ENCODE results near the gene TYMP. TPM values are rescaled to one million over a fixed set of nuclear protein-coding genes. Genes with fewer than 3 reads are reported as not detected.

The TYMP gene
- total and polyA plus RNA-seq, 10 of the 15 experiments (the other 5 are each of a cell fraction or from before 2014, with no cell fraction given) = 0.42 to 57.8 (median 24.6) TPM

DNA sequence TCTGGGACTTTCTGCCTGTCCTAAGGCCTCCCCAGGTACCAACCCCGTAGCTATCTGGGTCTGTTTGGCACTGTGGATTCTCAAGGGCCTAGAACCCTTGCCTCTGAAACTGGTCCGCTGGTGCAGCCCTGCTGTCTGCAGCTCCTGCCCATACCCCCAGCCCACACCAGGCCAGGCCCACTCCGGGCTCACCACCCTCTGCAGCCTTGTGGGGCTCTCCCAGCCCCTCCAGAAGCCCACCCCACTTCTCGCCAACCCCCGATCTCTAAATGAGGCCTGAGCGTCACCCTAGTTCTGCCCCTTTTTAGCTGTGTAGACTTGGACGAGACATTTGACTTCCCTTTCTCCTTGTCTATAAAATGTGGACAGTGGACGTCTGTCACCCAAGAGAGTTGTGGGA is 20.6 kb upstream of the TYMP start:
- no peak overlapping the region for H3K4me2 ChIP-seq (ENCODE audit: control insufficient read depth, insufficient read depth)
- H3K9me3 ChIP-seq (replicated peaks; ENCODE audit: control insufficient read depth, insufficient read depth, low read length) = no peaks in the 10 kb centered on the region
- peaks cover 0 to 1% of the 10 kb centered on the region in 2 experiments; a peak in 1 of 4 replicates for H3K27me3 ChIP-seq (replicated peaks in 1 of 2; ENCODE audit: control insufficient read depth in 2 of 2, insufficient read depth in 2 of 2, low read length in 1 of 2)
- no peak for DNase-seq (ENCODE audit: low read depth, low spot score)
- in situ Hi-C loops (cut with MboI) = no loop called here
- H3K27ac ChIP-seq (ENCODE audit: control insufficient read depth, insufficient read depth) = no peak overlapping the region
- H2AFZ ChIP-seq (ENCODE audit: control insufficient read depth, low read depth, low read length) = no peak overlapping the region
- no peak overlapping the region for H3K9ac ChIP-seq (ENCODE audit: control insufficient read depth, insufficient read depth, low read length)
- no peak for ATAC-seq
- no peak for FAIRE-seq
- H3K36me3 ChIP-seq (ENCODE audit: control insufficient read depth in 2 of 2, insufficient read depth in 2 of 2, low read length in 1 of 2) = no peaks in the 10 kb centered on the region
- peaks cover 9% of the 10 kb centered on the region for H3K4me1 ChIP-seq (ENCODE audit: control insufficient read depth, insufficient read depth, low read length)
- SMC1A ChIA-PET (ENCODE audit: uncharacterized antibody, unreplicated experiment) = no interaction called here
- WGBS (ENCODE audit: insufficient coverage, insufficient replicate concordance, low lambda C conversion rate, missing lambda C conversion rate) = 61% methylated on average over 8 of the region's 8 CpGs
- no TSS peak for BruUV-seq (replicated peaks)
- no peak overlapping the region for H3K4me3 ChIP-seq
- H4K20me1 ChIP-seq (ENCODE audit: control insufficient read depth, insufficient read depth) = no peaks in the 10 kb centered on the region
- intact Hi-C loops (cut with micrococcal nuclease; ENCODE audit: unreplicated experiment) = no loop called here
- RAD21 ChIA-PET (ENCODE audit: unreplicated experiment) = interaction anchor here (1.3 to 1.9 kb wide), 2 partner anchors 25 to 71 kb away, joined by 4 read pairs; partner anchors contain the start of gene SCO2
- POLR2A ChIA-PET = interaction anchor here (0.9 to 1.3 kb wide), 2 partner anchors 25 to 32 kb away, joined by 3 to 5 read pairs; partner anchors contain the start of genes CHKB and SCO2
- no peaks in the 10 kb centered on the region for H3K79me2 ChIP-seq (ENCODE audit: control insufficient read depth, insufficient read depth, low read length)
- CTCF ChIA-PET = interaction anchor here (0.6 kb wide), 1 partner anchor 16 kb away, joined by 3 read pairs; no protein-coding TSS in a partner anchor
- TF ChIP-seq SIX5 (IDR thresholded peaks at IDR 0.05; ENCODE audit: low read depth, low read length, severe bottlenecking) (no peak), SIN3A (IDR thresholded peaks at IDR 0.05; ENCODE audit: low read depth, low read length) (no peak), KLF5 (IDR thresholded peaks at IDR 0.05; ENCODE audit: partially characterized antibody) (no peak), NFIC (IDR thresholded peaks at IDR 0.05; ENCODE audit: low read depth, low read length) (no peak), STAT1 (conservative IDR thresholded peaks at IDR 0.05) (no peak), IKZF2 (IDR thresholded peaks at IDR 0.05) (no peak), POLR2AphosphoS5 (IDR thresholded peaks at IDR 0.05; ENCODE audit: low read length) (no peak), ZZZ3 (IDR thresholded peaks at IDR 0.05; ENCODE audit: control insufficient read depth, insufficient read length, low read depth) (no peak), BMI1 (IDR thresholded peaks at IDR 0.05; ENCODE audit: borderline replicate concordance) (no peak), SMAD1 (IDR thresholded peaks at IDR 0.05; ENCODE audit: low read depth, partially characterized antibody) (no peak), HDAC6 (IDR thresholded peaks at IDR 0.05; ENCODE audit: unreplicated experiment) (no peak), ATF7 (IDR thresholded peaks at IDR 0.05; ENCODE audit: low read depth) (no peak)
- TF ChIP-seq, protein P1, sequence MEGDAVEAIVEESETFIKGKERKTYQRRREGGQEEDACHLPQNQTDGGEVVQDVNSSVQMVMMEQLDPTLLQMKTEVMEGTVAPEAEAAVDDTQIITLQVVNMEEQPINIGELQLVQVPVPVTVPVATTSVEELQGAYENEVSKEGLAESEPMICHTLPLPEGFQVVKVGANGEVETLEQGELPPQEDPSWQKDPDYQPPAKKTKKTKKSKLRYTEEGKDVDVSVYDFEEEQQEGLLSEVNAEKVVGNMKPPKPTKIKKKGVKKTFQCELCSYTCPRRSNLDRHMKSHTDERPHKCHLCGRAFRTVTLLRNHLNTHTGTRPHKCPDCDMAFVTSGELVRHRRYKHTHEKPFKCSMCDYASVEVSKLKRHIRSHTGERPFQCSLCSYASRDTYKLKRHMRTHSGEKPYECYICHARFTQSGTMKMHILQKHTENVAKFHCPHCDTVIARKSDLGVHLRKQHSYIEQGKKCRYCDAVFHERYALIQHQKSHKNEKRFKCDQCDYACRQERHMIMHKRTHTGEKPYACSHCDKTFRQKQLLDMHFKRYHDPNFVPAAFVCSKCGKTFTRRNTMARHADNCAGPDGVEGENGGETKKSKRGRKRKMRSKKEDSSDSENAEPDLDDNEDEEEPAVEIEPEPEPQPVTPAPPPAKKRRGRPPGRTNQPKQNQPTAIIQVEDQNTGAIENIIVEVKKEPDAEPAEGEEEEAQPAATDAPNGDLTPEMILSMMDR (IDR thresholded peaks at IDR 0.05 in 2 of 3, conservative IDR thresholded peaks at IDR 0.05 in 1 of 3; ENCODE audit: control insufficient read depth in 2 of 3, extremely low read depth in 1 of 3, insufficient read depth in 1 of 3, low read depth in 3 of 3, low read length in 3 of 3) = no peak
- TF ChIP-seq, protein P2, sequence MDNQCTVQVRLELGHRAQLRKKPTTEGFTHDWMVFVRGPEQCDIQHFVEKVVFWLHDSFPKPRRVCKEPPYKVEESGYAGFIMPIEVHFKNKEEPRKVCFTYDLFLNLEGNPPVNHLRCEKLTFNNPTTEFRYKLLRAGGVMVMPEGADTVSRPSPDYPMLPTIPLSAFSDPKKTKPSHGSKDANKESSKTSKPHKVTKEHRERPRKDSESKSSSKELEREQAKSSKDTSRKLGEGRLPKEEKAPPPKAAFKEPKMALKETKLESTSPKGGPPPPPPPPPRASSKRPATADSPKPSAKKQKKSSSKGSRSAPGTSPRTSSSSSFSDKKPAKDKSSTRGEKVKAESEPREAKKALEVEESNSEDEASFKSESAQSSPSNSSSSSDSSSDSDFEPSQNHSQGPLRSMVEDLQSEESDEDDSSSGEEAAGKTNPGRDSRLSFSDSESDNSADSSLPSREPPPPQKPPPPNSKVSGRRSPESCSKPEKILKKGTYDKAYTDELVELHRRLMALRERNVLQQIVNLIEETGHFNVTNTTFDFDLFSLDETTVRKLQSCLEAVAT (IDR thresholded peaks at IDR 0.05) = no peak
- TF ChIP-seq, protein P3, sequence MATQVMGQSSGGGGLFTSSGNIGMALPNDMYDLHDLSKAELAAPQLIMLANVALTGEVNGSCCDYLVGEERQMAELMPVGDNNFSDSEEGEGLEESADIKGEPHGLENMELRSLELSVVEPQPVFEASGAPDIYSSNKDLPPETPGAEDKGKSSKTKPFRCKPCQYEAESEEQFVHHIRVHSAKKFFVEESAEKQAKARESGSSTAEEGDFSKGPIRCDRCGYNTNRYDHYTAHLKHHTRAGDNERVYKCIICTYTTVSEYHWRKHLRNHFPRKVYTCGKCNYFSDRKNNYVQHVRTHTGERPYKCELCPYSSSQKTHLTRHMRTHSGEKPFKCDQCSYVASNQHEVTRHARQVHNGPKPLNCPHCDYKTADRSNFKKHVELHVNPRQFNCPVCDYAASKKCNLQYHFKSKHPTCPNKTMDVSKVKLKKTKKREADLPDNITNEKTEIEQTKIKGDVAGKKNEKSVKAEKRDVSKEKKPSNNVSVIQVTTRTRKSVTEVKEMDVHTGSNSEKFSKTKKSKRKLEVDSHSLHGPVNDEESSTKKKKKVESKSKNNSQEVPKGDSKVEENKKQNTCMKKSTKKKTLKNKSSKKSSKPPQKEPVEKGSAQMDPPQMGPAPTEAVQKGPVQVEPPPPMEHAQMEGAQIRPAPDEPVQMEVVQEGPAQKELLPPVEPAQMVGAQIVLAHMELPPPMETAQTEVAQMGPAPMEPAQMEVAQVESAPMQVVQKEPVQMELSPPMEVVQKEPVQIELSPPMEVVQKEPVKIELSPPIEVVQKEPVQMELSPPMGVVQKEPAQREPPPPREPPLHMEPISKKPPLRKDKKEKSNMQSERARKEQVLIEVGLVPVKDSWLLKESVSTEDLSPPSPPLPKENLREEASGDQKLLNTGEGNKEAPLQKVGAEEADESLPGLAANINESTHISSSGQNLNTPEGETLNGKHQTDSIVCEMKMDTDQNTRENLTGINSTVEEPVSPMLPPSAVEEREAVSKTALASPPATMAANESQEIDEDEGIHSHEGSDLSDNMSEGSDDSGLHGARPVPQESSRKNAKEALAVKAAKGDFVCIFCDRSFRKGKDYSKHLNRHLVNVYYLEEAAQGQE (IDR thresholded peaks at IDR 0.05; ENCODE audit: low read depth, low read length) = no peak
- TF ChIP-seq, protein P4, sequence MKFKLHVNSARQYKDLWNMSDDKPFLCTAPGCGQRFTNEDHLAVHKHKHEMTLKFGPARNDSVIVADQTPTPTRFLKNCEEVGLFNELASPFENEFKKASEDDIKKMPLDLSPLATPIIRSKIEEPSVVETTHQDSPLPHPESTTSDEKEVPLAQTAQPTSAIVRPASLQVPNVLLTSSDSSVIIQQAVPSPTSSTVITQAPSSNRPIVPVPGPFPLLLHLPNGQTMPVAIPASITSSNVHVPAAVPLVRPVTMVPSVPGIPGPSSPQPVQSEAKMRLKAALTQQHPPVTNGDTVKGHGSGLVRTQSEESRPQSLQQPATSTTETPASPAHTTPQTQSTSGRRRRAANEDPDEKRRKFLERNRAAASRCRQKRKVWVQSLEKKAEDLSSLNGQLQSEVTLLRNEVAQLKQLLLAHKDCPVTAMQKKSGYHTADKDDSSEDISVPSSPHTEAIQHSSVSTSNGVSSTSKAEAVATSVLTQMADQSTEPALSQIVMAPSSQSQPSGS (IDR thresholded peaks at IDR 0.05; ENCODE audit: low read length) = no peak
